ENCODE results near the gene FKBP7. TPM values are rescaled to one million over a fixed set of nuclear protein-coding genes. Genes with fewer than 3 reads are reported as not detected.

Gene FKBP7
- total and polyA plus RNA-seq, 2 of the 13 experiments (the other 11 are each of a cell fraction or from before 2014, with no cell fraction given), result 12.4 to 14.8 TPM

- no peak for TF ChIP-seq ZNF570 (CRISPR knock-in tag; IDR thresholded peaks at IDR 0.05; ENCODE audit: borderline replicate concordance)
- peak; percentile 76 for TF ChIP-seq ELF3 (CRISPR knock-in tag; IDR thresholded peaks at IDR 0.05)
- 0 out of 2 replicates have a peak, but pooled peaks have one; percentile 21 for TF ChIP-seq ZBTB4 (CRISPR knock-in tag; IDR thresholded peaks at IDR 0.05; ENCODE audit: borderline replicate concordance)
- TF ChIP-seq ZFP90 (CRISPR knock-in tag; IDR thresholded peaks at IDR 0.05; ENCODE audit: borderline replicate concordance), result peak; percentile 91; the same call in 1 of the 2 replicates
- peak; percentile 65; the same call in 1 of the 2 replicates for TF ChIP-seq ZNF7 (CRISPR knock-in tag; IDR thresholded peaks at IDR 0.05)
- TF ChIP-seq ZNF24 (IDR thresholded peaks at IDR 0.05), result no peak
- peak; percentile 92 for TF ChIP-seq ZNF687 (CRISPR knock-in tag; IDR thresholded peaks at IDR 0.05)
- peak in 1 of 2 experiments; percentile 68; a peak in 2 of 4 replicates for TF ChIP-seq KLF16 (CRISPR knock-in tag; IDR thresholded peaks at IDR 0.05)
- peak; percentile 76 for TF ChIP-seq SNAPC4 (CRISPR knock-in tag; IDR thresholded peaks at IDR 0.05)
- peak; percentile 66; the same call in 1 of the 3 replicates for TF ChIP-seq MXI1 (IDR thresholded peaks at IDR 0.05; ENCODE audit: borderline replicate concordance, low read depth, low read length)
- TF ChIP-seq ZBTB3 (CRISPR knock-in tag; IDR thresholded peaks at IDR 0.05; ENCODE audit: borderline replicate concordance, low read depth), result peak; percentile 67; the same call in 1 of the 2 replicates
- peak; percentile 26 for TF ChIP-seq ZNF230 (CRISPR knock-in tag; IDR thresholded peaks at IDR 0.05)
- peak; percentile 50; the same call in 1 of the 2 replicates for TF ChIP-seq PITX1 (CRISPR knock-in tag; IDR thresholded peaks at IDR 0.05)
- TF ChIP-seq ZNF572 (CRISPR knock-in tag; IDR thresholded peaks at IDR 0.05), result no peak; the same call in 1 of the 2 replicates
Measured at GRCh38 chr2:178478439-178479274, at the start of gene FKBP7 (continued).
